Progenitor cell of endocrine pancreas (in vitro differentiated cells): Measurements from ENCODE around the gene ATN1. TPM values are rescaled to one million over a fixed set of nuclear protein-coding genes. Genes with fewer than 3 reads are reported as not detected.

Source experiments
- DNase-seq: peaks from one replicate; pipeline ENCODE4 v3.0.0; 2021; ENCODE audit warnings: low spot score; ENCODE audit not compliant: unreplicated experiment
- H3K27ac Mint-ChIP-seq: 2 replicates; pipeline ENCODE4 v1.8.0; 2021; ENCODE audit warnings: mild to moderate bottlenecking, moderate library complexity, mixed read lengths
- H3K27me3 Mint-ChIP-seq: 2 replicates; pipeline ENCODE4 v1.8.0; 2021; ENCODE audit warnings: mixed read lengths
- H3K36me3 Mint-ChIP-seq: 2 replicates; pipeline ENCODE4 v1.8.0; 2022; ENCODE audit warnings: mixed read lengths; ENCODE audit not compliant: insufficient read depth
- H3K4me1 Mint-ChIP-seq: 2 replicates; pipeline ENCODE4 v1.8.0; 2021; ENCODE audit warnings: low read depth, mixed read lengths
- H3K4me3 Mint-ChIP-seq: 2 replicates; pipeline ENCODE4 v1.8.0; 2021; ENCODE audit warnings: low read depth, mild to moderate bottlenecking, moderate library complexity, mixed read lengths
- H3K9me3 Mint-ChIP-seq: 2 replicates; pipeline ENCODE4 v1.8.0; 2021; ENCODE audit warnings: low read depth, mixed read lengths
- total RNA-seq: library from RNA; stranded (reverse); gene quantifications from 2 replicates; pipeline ENCODE4 v1.2.1, GENCODE V29; 2021
- TF ChIP-seq, protein P1 (sequence below): fragments of 200-600 bp; sonication (generic); IDR thresholded peaks from one replicate; pipeline ENCODE4 v1.5.0; 2021; ENCODE audit warnings: antibody characterized with exemption, mild to moderate bottlenecking; ENCODE audit not compliant: unreplicated experiment

ATN1 gene
- total RNA-seq, 1 donor from 2014 or later = 250 TPM

DNA sequence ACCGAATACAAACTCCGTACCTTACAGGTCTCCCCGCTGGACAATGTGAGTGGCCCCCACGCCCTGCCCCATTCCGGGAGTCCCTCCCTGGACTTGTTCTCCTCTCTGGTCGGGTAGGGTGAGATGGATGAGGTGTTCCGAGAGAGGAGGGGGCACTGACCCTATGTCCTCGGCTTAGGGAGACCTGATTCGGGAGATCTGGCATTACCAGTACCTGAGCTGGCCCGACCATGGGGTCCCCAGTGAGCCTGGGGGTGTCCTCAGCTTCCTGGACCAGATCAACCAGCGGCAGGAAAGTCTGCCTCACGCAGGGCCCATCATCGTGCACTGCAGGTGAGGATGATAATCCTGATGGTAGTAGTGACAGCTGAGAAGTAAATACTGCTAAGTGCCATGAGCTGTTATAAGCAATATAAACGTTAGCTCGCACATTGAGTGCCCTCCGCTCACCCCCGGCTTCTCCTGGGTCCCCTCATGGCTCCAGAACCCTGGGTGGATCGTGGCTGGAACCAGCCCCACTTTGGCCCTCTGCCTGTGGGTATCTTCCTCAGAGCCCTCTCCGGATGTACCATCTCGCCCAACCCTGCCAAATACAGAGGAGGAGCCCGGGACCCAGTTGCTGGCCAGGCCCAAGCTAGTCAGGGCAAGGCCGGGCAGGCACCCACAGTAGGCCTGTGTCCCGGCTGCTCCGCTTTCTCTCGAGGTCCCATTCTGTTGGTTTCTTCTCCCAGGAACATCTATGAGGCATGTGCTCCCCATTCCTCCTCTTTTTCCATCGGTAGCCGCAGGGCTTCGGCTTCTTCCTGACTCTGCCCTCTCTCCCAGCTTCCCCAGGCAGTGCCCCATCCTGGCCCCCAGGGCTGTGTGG, 30.2 kb downstream of the ATN1 start:
- no peak overlapping the region for H3K4me3 Mint-ChIP-seq
- no peak overlapping the region for H3K27ac Mint-ChIP-seq
- TF ChIP-seq, protein P1, sequence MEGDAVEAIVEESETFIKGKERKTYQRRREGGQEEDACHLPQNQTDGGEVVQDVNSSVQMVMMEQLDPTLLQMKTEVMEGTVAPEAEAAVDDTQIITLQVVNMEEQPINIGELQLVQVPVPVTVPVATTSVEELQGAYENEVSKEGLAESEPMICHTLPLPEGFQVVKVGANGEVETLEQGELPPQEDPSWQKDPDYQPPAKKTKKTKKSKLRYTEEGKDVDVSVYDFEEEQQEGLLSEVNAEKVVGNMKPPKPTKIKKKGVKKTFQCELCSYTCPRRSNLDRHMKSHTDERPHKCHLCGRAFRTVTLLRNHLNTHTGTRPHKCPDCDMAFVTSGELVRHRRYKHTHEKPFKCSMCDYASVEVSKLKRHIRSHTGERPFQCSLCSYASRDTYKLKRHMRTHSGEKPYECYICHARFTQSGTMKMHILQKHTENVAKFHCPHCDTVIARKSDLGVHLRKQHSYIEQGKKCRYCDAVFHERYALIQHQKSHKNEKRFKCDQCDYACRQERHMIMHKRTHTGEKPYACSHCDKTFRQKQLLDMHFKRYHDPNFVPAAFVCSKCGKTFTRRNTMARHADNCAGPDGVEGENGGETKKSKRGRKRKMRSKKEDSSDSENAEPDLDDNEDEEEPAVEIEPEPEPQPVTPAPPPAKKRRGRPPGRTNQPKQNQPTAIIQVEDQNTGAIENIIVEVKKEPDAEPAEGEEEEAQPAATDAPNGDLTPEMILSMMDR = no peak
- DNase-seq = no peak
- H3K36me3 Mint-ChIP-seq = peaks cover 9% of the 10 kb centered on the region
- no peaks in the 10 kb centered on the region for H3K9me3 Mint-ChIP-seq
- no peaks in the 10 kb centered on the region for H3K27me3 Mint-ChIP-seq
- peaks cover 17% of the 10 kb centered on the region for H3K4me1 Mint-ChIP-seq

DNA sequence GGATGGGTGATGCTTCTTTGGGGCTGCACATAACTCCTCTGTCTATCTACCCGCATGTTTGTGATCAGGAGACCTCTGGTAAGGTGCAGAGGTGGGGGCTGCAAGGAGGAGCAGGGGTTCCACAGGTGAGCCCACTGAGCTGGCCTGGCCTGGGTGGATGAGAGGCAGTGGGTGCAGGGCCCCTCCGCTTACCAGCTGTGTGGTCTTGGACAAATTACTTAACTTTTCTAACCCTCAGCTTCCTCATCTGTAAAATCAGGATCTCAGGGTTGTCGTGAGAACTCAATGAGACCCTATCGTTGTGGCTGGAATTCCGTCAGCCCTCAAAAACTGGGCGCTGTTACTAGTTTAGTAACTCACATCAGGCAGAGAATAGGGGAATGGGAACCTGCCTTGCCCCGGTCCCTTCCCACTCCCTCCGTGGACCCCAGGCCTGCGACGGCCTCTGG, 30.9 kb downstream of the ATN1 start:
- H3K27me3 Mint-ChIP-seq = no peaks in the 10 kb centered on the region
- H3K9me3 Mint-ChIP-seq = no peaks in the 10 kb centered on the region
- H3K36me3 Mint-ChIP-seq = peaks cover 9% of the 10 kb centered on the region
- H3K4me1 Mint-ChIP-seq = peaks cover 17% of the 10 kb centered on the region
- H3K4me3 Mint-ChIP-seq = no peak overlapping the region
- TF ChIP-seq, protein P1 = no peak
- no peak overlapping the region for H3K27ac Mint-ChIP-seq
- DNase-seq = no peak

DNA sequence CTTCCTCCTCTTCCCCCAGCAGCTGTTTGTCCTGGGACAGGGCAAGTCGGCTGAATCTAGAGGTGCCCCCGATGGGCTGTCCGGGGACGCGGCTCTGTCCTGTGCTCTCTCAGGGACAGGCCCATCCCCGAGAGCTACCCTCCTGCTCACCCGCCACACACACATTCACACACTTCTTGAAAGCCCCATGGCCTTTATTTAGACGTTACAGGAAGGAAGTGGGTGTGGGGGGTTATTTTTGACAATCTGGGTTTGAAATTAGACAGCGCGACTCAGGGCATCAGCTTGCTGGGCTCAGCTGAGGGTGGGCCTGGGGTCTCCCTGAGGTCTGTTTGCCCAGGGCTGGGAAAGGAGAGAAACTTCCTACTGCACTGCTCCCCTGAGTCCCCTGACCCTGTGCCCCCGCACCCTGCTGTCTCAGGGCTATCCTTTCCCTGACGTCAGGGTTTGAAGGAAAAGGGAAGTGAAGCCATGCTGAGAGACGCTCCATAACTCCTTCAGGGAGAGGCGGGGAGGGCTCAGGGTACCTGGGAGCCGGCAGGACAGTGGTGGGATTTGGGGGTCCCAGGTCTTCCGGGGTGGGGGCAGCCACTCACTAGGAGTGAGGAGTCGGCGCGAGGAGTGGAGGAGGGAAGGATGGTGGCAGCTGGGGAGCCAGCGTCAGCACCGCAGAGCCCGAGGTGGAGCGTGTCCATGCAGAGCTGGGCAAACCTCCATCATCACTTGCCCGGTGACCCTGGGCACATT, 31.5 kb downstream of the ATN1 start:
- no peak overlapping the region for H3K4me3 Mint-ChIP-seq
- TF ChIP-seq, protein P1 = no peak
- DNase-seq = no peak
- no peaks in the 10 kb centered on the region for H3K27me3 Mint-ChIP-seq
- H3K36me3 Mint-ChIP-seq = peaks cover 10% of the 10 kb centered on the region
- no peaks in the 10 kb centered on the region for H3K9me3 Mint-ChIP-seq
- H3K27ac Mint-ChIP-seq = no peak overlapping the region
- peaks cover 20% of the 10 kb centered on the region for H3K4me1 Mint-ChIP-seq

DNA sequence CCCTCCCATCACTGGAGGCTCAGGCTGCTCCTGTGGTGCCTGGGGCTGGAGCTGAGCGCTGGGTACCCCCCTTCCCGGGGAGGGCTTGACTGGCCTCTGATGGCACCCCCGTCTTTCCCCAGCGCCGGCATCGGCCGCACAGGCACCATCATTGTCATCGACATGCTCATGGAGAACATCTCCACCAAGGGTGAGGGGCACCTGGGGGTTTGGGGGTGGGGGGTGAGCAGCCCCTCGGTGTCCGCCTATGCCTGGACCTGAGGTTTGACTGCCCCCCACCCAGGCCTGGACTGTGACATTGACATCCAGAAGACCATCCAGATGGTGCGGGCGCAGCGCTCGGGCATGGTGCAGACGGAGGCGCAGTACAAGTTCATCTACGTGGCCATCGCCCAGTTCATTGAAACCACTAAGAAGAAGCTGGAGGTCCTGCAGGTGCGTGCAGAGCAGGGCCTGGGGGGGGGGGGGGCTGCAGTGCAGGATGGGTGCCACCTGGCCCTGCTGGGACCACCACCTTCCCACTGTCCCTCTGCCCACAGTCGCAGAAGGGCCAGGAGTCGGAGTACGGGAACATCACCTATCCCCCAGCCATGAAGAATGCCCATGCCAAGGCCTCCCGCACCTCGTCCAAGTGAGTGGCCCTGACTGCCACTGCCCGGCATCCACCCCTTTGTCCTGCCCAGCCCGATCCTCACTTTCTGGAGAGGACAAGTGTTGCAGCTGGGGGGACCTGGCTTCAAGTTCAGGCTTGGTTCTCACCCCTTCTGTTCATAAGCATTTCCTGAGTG, 32.2 kb downstream of the ATN1 start:
- peaks cover 13% of the 10 kb centered on the region for H3K36me3 Mint-ChIP-seq
- no peaks in the 10 kb centered on the region for H3K27me3 Mint-ChIP-seq
- TF ChIP-seq, protein P1 = no peak
- DNase-seq = no peak
- peaks cover 28% of the 10 kb centered on the region for H3K4me1 Mint-ChIP-seq
- no peaks in the 10 kb centered on the region for H3K9me3 Mint-ChIP-seq
- no peak overlapping the region for H3K27ac Mint-ChIP-seq
- H3K4me3 Mint-ChIP-seq = no peak overlapping the region
